Mesendoderm (in vitro differentiated cells): ENCODE measurements around the gene DOCK11. TPM values are rescaled to one million over a fixed set of nuclear protein-coding genes. Genes with fewer than 3 reads are reported as not detected.
"Not testable (repeated sequence)": the region's sequence is repeated elsewhere in the genome, so short reads cannot be mapped to it uniquely, and the experiment has no call there.

Experiments used
- DNase-seq: peaks from one replicate; pipeline ENCODE4 v3.0.0; 2013
- H2AK5ac ChIP-seq: 2 replicates; pipeline ENCODE4 v1.6.1; 2013; ENCODE audit warnings: low read length, inconsistent platforms
- H2BK120ac ChIP-seq: 2 replicates; pipeline ENCODE4 v1.6.1; 2013; ENCODE audit warnings: low read depth, mild to moderate bottlenecking, low read length, moderate library complexity, mixed read lengths
- H2BK15ac ChIP-seq: replicated peaks from 2 replicates; pipeline ENCODE4 v1.6.1; 2013; ENCODE audit warnings: low read depth, mild to moderate bottlenecking, moderate library complexity
- H2BK5ac ChIP-seq: 2 replicates; pipeline ENCODE4 v1.6.1; 2013; ENCODE audit warnings: low read length, inconsistent platforms
- H3K18ac ChIP-seq: 2 replicates; pipeline ENCODE4 v1.6.1; 2013; ENCODE audit warnings: mild to moderate bottlenecking, low read length, mixed read lengths
- H3K23ac ChIP-seq: one replicate; pipeline ENCODE4 v1.6.1; 2013; ENCODE audit warnings: low read length
- H3K27ac ChIP-seq: 2 replicates; pipeline ENCODE4 v1.5.1; 2013; ENCODE audit warnings: low read depth, mild to moderate bottlenecking, inconsistent platforms, low read length, moderate library complexity
- H3K27me3 ChIP-seq: 2 replicates; pipeline ENCODE4 v1.6.1; 2013; ENCODE audit warnings: low read length, control low read depth, mild to moderate bottlenecking, inconsistent platforms; ENCODE audit not compliant: insufficient read depth, poor library complexity
- H3K36me3 ChIP-seq: 2 replicates; pipeline ENCODE4 v1.6.1; 2013; ENCODE audit warnings: low read length, inconsistent platforms; ENCODE audit not compliant: control insufficient read depth, insufficient read depth
- H3K4ac ChIP-seq: one replicate; pipeline ENCODE4 v1.6.1; 2013; ENCODE audit warnings: low read depth, mild to moderate bottlenecking, low read length, moderate library complexity
- H3K4me1 ChIP-seq: 2 replicates; pipeline ENCODE4 v1.6.1; 2013; ENCODE audit warnings: low read depth, low read length, inconsistent platforms; ENCODE audit not compliant: control insufficient read depth
- H3K4me2 ChIP-seq: 2 replicates; pipeline ENCODE4 v1.6.1; 2013; ENCODE audit warnings: low read length
- H3K4me3 ChIP-seq: 2 replicates; pipeline ENCODE4 v1.5.1; 2013; ENCODE audit warnings: mild to moderate bottlenecking, low read length
- H3K56ac ChIP-seq: one replicate; pipeline ENCODE4 v1.6.1; 2013; ENCODE audit warnings: low read length
- H3K79me1 ChIP-seq: 2 replicates; pipeline ENCODE4 v1.6.1; 2013; ENCODE audit warnings: low read length, inconsistent platforms
- H3K79me2 ChIP-seq: 2 replicates; pipeline ENCODE4 v1.6.1; 2013; ENCODE audit warnings: mild to moderate bottlenecking, low read length; ENCODE audit not compliant: control insufficient read depth, insufficient read depth
- H3K9ac ChIP-seq: 2 replicates; pipeline ENCODE4 v1.6.1; 2013; ENCODE audit warnings: low read length, inconsistent platforms
- H4K5ac ChIP-seq: one replicate; pipeline ENCODE4 v1.6.1; 2013; ENCODE audit warnings: low read length
- H4K8ac ChIP-seq: one replicate; pipeline ENCODE4 v1.6.1; 2013; ENCODE audit warnings: low read depth, mild to moderate bottlenecking, control low read depth, low read length, moderate library complexity
- WGBS: extraction: QIAGEN DNeasy Blood & Tissue Kit; methylation state at CpG from one replicate; pipeline ENCODE4 v1.1.7; 2013; ENCODE audit warnings: low lambda C conversion rate, missing lambda C conversion rate; ENCODE audit not compliant: insufficient coverage; ENCODE audit errors: extremely low coverage; 5-methylcytosine and 5-hydroxymethylcytosine counted together
- small RNA-seq: library from polyadenylated mRNA; stranded (forward); fragments of <200 nt; extraction: miRNeasy Mini kit (QIAGEN cat#:217004); gene quantifications from one replicate; pipeline ENCODE3, GENCODE V24; 2013; ENCODE audit not compliant: insufficient read depth

The DOCK11 gene

GRCh38 chrX:118732551-118732950 lies 236.9 kb downstream of the DOCK11 start:
- H4K5ac ChIP-seq, H3K36me3 ChIP-seq, H3K56ac ChIP-seq, H4K8ac ChIP-seq, H3K79me2 ChIP-seq, H3K4me3 ChIP-seq, H2BK15ac ChIP-seq, H3K27me3 ChIP-seq, H3K79me1 ChIP-seq, H3K4ac ChIP-seq, H3K27ac ChIP-seq, H3K18ac ChIP-seq, DNase-seq, H3K4me2 ChIP-seq, H3K9ac ChIP-seq, H2BK120ac ChIP-seq, H3K23ac ChIP-seq, H2AK5ac ChIP-seq, H2BK5ac ChIP-seq, H3K4me1 ChIP-seq: not testable (repeated sequence)
- no CpG with 5 or more reads among the region's 3 CpGs for WGBS

DNA sequence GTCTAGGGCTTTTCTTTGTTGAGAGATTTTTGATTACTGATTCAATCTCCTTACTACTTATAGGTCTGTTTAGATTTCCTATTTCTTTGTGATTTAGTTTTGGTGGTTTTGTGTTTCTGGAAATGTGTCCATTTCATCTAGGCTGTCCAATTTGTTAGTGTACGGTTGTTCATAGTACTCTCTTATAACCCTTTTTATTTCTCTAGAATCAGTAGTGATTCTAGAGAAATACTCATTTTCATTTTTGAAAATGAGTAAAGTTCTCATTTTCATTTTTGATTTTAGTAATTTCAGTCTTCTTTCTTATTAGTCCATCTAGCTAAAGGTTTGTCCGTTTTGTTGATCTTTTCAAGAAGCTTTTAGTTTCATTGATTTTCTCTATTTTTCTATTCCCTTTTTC lies 239.3 kb downstream of the DOCK11 start:
- Histone ChIP-seq H2BK120ac (no peak overlapping the region), H3K23ac (no peak overlapping the region), H3K9ac (no peak overlapping the region), H3K4me1 (peaks cover 4% of the 10 kb centered on the region), H4K5ac (no peak overlapping the region), H3K27ac (no peak overlapping the region), H3K27me3 (no peaks in the 10 kb centered on the region), H3K56ac (no peak overlapping the region), H3K79me2 (no peaks in the 10 kb centered on the region), H2BK5ac (no peak overlapping the region), H4K8ac (no peak overlapping the region), H2BK15ac (no peak overlapping the region), H3K36me3 (no peaks in the 10 kb centered on the region), H2AK5ac (no peak overlapping the region), H3K4ac (no peak overlapping the region), H3K18ac (no peak overlapping the region), H3K4me2 (no peak overlapping the region), H3K79me1 (no peaks in the 10 kb centered on the region), H3K4me3 (no peak overlapping the region)
- no CpG with 5 or more reads among the region's 2 CpGs for WGBS
- no peak for DNase-seq

Small RNA genes lying within 50 kb of the gene (small RNA-seq; reads per million reads assigned to genes)
- gene RF00019 = not detected
